Right cardiac atrium (tissue), 5 donors: ENCODE results near the gene KRT35. TPM values are rescaled to one million over a fixed set of nuclear protein-coding genes. Genes with fewer than 3 reads are reported as not detected.

Experiments
- ATAC-seq, 2 donors: fragments of 200-7000 bp; cut with Tn5 transposase; one replicate each; pipeline versions ENCODE4 v1.8.0 to v1.9.1; 2020; ENCODE audit warnings: moderate library complexity in 2 of 2, mild to moderate bottlenecking in 1 of 2
- DNase-seq, 3 donors: peaks; one replicate each; pipeline ENCODE4 v3.0.0-alpha.2; 2020
- H3K27ac ChIP-seq: one replicate; pipeline ENCODE4 v1.5.1; 2013; ENCODE audit warnings: mild to moderate bottlenecking, low read length, control low read depth, moderate library complexity
- H3K27me3 ChIP-seq: one replicate; pipeline ENCODE4 v1.6.1; 2013; ENCODE audit not compliant: control insufficient read depth, insufficient read depth
- H3K4me1 ChIP-seq: one replicate; pipeline ENCODE4 v1.6.1; 2013; ENCODE audit warnings: low read length; ENCODE audit not compliant: control insufficient read depth, insufficient read depth
- H3K4me3 ChIP-seq: one replicate; pipeline ENCODE4 v1.5.1; 2013; ENCODE audit warnings: low read length, control low read depth
- H3K9me3 ChIP-seq: one replicate; pipeline ENCODE4 v1.6.1; 2013; ENCODE audit warnings: low read length; ENCODE audit not compliant: control insufficient read depth
- WGBS: extraction: QIAGEN DNeasy Blood & Tissue Kit; methylation state at CpG from one replicate; pipeline ENCODE4 v1.1.7; 2013; 5-methylcytosine and 5-hydroxymethylcytosine counted together
- intact Hi-C, 4 donors: fragments of 100-400 bp; cut with DNase I; formaldehyde crosslinking; loops; one replicate each; pipeline versions ENCODE4 v1.11.0 to v1.14.0; 2022 to 2023
- polyA plus RNA-seq: library from polyadenylated mRNA; stranded (reverse); fragments of 200-250 nt; gene quantifications from one replicate; pipeline ENCODE4 v1.2.3, GENCODE V29; 2013
- total RNA-seq, 4 donors: library from RNA; stranded (reverse); fragmentation: NEBNext Ultra II Directional; extraction: Animal tissue kit (Norgen Biotek cat#: 25700); gene quantifications; one replicate each; pipeline ENCODE4 v1.2.1, GENCODE V29; 2021
- donor health status: healthy with polysubstance abuse.
- donor health status: DM: no; HTN: yes; CAD: no.
- donor health status: DM: no; HTN: no; CAD: no.
- donor health status: DM: no; HTN: yes; CAD: no; lungs with severe emphysema.
- donor health status: DM: yes; HTN: yes; CAD: no.

The KRT35 gene
- total and polyA plus RNA-seq, 5 donors: not detected

DNA sequence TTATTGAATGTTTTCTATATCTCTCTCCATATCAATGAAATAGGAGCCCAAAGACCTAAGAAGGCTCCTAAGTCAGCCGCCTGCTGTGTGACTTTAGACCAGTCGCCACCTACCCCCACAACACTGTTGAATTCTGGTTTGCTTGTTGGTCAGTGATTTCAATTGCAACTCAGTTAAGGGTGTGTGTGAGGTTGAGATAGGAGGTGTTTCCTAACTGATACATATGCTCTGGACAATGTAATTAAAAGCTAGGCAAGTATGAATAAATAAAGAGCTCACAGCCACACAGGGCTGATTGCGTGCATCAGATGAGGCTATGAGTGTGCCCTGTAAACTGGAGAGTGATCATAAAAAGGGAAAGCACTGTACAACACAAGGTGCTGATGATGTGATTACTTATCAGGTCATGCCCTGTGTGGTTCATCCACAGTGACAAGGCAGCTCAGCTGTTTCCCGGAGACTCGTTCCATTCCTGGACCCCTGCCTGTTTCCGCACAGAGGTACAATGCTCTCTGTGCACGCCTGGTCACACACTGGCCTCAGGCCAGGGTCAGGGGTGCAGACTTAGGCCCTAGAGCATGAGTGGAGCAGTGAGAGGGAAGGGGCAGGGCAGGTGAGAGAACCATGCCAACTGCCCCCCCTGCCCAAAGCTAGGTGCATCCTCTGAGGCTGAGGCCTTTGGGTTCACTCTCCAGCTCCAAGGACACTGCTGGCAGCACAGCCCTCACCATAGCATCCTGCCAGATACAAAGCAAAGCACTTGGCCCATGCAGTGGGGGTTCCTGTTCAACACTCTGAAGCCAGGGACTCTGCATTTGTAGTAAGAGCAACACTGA, 3.3 kb upstream of the KRT35 start:
- intact Hi-C loops: no loop called here
- Histone ChIP-seq H3K27ac (no peak overlapping the region), H3K4me3 (no peak overlapping the region)

DNA sequence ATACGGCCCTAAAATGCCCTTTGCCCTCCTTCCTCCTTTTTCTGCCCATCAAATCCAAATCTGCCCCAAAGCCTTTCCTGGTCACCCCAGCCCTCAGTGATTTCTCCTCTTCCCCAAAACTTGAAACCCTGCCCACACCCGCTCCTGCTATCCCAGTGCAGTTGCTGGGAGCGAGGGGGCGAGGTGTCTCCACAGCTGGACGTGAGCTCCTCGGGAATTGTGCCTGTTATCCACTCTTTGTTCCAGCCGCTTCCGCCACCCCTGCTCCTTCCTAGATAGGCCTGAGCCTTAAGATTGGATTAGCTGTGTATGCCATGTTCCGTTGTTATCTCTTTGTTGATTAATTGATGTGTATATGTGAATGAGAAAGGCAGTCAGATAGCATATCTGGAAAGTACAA, 2.6 kb upstream of the KRT35 start:
- Histone ChIP-seq H3K4me1 (no peaks in the 10 kb centered on the region), H3K27ac (no peak overlapping the region), H3K9me3 (no peaks in the 10 kb centered on the region), H3K27me3 (no peaks in the 10 kb centered on the region), H3K4me3 (no peak overlapping the region)
- ATAC-seq (no peak), DNase-seq (no peak)
- WGBS: 46% methylated on average over 9 of the region's 9 CpGs
- intact Hi-C loops: no loop called here

More for the DNA sequence above, 3.3 kb upstream of the KRT35 start:
- 56% methylated on average over 7 of the region's 7 CpGs for WGBS
- ATAC-seq (no peak), DNase-seq (no peak)
- Histone ChIP-seq H3K27me3 (no peaks in the 10 kb centered on the region), H3K4me1 (no peaks in the 10 kb centered on the region), H3K9me3 (no peaks in the 10 kb centered on the region)

DNA sequence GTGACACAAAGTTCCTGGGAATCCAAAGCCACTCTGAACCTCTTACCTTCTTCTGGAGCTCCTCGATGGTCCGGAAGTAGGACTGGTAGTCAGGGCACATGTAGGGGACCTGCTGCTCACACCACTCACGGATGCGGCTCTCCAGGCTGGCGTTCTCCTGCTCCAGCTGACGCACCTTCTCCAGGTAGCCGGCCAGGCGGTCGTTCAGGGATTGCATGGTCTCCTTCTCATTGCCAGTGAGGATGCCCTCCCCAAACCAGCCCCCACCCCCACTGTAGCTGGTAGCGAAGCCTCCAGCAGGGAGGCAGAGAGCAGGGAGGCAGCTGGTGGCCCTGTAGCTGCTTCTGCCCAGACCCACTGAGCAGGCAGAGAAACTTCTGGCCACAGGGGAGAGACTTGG, 370 bp downstream of the KRT35 start:
- H3K9me3 ChIP-seq: no peaks in the 10 kb centered on the region
- no peaks in the 10 kb centered on the region for H3K4me1 ChIP-seq
- H3K27ac ChIP-seq: no peak overlapping the region
- intact Hi-C loops: no loop called here
- no peaks in the 10 kb centered on the region for H3K27me3 ChIP-seq
- 95% methylated on average over 10 of the region's 10 CpGs for WGBS
- H3K4me3 ChIP-seq: no peak overlapping the region
- ATAC-seq (no peak), DNase-seq (no peak)

DNA sequence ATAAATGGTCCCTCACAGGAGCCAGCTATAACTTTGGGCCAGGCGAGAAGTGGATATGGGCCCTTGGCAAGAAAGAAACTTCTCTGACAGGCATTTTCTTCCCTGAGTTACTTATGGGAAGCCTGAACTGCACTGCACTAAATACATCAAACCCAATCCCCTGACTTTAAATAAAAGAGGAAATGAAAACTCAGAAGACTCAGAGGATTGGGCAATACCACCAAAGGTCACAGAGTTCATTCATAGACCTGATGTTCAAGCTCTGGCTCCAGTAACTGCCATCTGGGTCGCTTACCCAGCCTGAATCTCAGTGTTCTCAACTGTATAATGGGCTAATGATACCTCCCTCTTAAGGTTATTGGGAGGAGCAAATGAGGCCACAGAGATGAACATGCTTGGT, 815 bp downstream of the KRT35 start:
- ATAC-seq (no peak), DNase-seq (no peak)
- H3K9me3 ChIP-seq: no peaks in the 10 kb centered on the region
- WGBS: 59% methylated on average over 2 of the region's 2 CpGs
- H3K4me1 ChIP-seq: no peaks in the 10 kb centered on the region
- H3K4me3 ChIP-seq: no peak overlapping the region
- no peak overlapping the region for H3K27ac ChIP-seq
- H3K27me3 ChIP-seq: no peaks in the 10 kb centered on the region
- intact Hi-C loops: no loop called here

DNA sequence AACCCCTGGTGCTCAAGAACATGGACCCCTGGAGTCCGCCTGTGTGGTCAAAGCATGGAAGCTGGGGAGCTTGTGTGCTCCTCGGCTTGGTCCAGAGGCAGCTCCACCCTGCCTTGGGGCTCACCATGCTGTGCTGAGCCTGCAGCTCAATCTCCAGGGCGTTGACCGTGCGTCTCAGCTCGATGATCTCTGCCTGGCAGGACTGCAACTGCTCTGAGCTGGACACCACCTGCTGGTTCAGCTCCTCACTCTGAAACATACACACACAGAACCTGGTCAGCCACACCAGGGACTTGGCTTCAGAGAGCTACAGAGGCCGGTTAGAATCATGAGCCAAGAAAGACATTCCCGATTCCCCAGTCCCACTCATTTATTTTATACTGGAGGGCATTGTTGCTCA, 2.7 kb downstream of the KRT35 start:
- Histone ChIP-seq H3K4me1 (no peaks in the 10 kb centered on the region), H3K27me3 (no peaks in the 10 kb centered on the region), H3K9me3 (no peaks in the 10 kb centered on the region), H3K4me3 (no peak overlapping the region), H3K27ac (no peak overlapping the region)
- WGBS: 89% methylated on average over 8 of the region's 8 CpGs
- DNase-seq: no peak
- intact Hi-C loops: no loop called here
- ATAC-seq: no peak

DNA sequence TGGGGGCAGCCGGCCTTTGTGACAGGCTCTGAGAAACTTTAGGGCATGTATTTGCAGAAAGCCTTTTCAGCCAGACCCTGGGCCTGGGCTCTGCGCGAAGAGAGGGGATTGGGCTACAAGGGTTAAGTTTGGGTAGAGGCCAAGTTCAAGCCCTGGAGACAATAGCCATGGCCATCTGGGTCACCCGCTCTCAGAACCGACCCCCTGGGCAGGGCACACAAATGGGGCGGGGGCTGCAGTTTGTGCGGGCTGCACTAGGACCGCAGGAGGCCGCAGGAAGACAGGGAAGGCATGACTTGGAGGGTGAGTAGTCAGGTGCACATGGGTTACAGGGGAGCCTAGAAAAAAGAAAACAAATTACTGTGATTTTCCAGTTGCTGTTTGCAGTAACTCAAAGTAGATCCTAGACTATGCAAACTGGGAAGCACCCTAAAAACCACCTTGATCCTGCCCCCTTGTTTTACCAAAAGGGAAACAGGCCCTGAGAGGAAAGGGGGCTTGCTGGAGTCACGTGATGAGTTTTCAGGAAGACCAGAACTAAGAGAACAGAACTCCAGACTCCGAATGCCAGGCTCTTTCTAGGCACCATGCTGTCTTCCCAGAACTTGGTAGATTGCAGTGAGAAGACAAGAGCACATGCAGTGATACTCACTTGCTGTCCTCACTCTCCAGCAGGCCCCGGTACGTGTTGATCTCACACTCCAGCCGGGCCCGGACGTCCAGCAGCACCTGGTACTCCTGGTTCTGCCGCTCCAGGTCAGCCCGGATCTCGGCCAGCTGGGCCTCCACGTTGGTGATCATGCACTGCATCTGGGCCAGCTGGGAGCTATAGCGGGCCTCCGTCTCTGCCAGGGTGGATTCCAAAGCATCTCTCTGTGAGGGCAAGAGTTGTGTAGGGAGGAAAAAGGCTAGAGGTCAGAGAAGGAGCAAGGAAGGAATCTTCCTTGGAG, 3.8 kb downstream of the KRT35 start:
- intact Hi-C loops: no loop called here
- WGBS: 85% methylated on average over 22 of the region's 22 CpGs
- H3K27ac ChIP-seq: no peak overlapping the region
- H3K27me3 ChIP-seq: no peaks in the 10 kb centered on the region
- H3K9me3 ChIP-seq: peaks cover 1% of the 10 kb centered on the region
- no peak overlapping the region for H3K4me3 ChIP-seq
- ATAC-seq (no peak), DNase-seq (no peak)
- no peaks in the 10 kb centered on the region for H3K4me1 ChIP-seq

DNA sequence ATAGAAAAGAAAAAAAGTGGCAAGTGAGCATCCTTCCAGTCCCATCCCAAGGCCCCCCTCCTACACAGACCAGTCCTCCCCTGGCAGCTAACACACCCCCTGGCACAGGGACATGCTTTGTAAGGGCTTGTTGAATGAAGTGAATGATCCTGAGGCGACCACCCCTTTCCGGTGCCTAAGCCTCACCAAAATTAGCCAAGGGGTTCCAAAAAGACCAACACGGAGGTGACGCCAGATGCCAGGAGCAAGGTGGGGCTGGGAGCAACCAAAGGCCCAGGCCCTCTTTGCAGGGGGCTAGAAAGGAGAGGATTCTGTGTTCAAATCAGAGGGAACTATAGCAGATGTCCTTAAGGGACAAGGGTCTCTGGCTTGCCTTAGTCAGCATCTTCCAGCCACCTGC, 5.5 kb downstream of the KRT35 start:
- H3K27ac ChIP-seq: no peak overlapping the region
- no peak overlapping the region for H3K4me3 ChIP-seq
- no peak for ATAC-seq
- H3K9me3 ChIP-seq: peaks cover 1% of the 10 kb centered on the region
- intact Hi-C loops: no loop called here
- DNase-seq: no peak
- H3K4me1 ChIP-seq: no peaks in the 10 kb centered on the region
- 92% methylated on average over 4 of the region's 4 CpGs for WGBS
- H3K27me3 ChIP-seq: no peaks in the 10 kb centered on the region

DNA sequence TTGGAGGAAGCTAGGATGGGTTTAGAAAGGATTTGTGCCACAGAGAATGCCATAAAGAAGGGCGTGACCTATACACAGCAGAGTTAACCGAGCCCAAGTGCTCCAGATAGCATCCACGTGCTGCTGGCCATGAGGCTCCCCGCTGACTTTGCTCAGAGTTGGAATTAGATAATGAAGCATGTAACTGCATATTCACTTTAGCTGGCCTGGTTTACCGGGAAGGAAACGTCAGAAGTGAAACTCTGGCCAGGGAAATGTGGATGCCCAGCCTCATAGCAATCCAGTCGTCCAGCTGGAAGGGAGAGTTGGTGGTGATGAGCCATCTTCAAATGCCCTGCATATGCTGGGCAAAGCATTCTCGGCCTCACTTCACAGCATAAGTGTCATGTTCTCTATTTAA, 6.1 kb downstream of the KRT35 start:
- Histone ChIP-seq H3K27ac (no peak overlapping the region), H3K27me3 (no peaks in the 10 kb centered on the region), H3K4me1 (no peaks in the 10 kb centered on the region), H3K9me3 (peaks cover 1% of the 10 kb centered on the region), H3K4me3 (no peak overlapping the region)
- DNase-seq: no peak
- WGBS: 46% methylated on average over 8 of the region's 8 CpGs
- ATAC-seq: no peak
- intact Hi-C loops: no loop called here

DNA sequence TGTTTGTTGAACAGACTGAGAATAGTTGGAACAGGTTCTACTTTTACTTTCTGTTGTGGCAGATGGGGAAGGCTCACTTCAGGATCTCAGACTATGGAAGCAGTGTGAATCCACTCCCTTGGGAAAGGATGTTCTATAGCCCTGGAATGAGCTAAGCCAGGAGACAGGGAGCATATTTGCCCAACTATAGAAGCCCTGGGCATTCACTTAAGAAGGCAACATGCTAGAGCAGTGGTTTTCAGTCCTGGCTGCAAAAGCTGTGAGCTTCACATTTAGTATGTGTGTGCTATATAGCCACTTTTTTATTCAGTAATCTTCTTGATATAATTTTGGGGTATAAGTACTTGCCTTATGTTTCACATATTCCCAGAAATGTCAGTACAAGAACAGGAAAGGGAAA, 12.6 kb downstream of the KRT35 start:
- H3K9me3 ChIP-seq: peaks cover 1% of the 10 kb centered on the region
- no peak for ATAC-seq
- H3K27me3 ChIP-seq: no peaks in the 10 kb centered on the region
- no peak for DNase-seq
- no peak overlapping the region for H3K4me3 ChIP-seq
- H3K4me1 ChIP-seq: no peaks in the 10 kb centered on the region
- intact Hi-C loops: no loop called here
- H3K27ac ChIP-seq: no peak overlapping the region

DNA sequence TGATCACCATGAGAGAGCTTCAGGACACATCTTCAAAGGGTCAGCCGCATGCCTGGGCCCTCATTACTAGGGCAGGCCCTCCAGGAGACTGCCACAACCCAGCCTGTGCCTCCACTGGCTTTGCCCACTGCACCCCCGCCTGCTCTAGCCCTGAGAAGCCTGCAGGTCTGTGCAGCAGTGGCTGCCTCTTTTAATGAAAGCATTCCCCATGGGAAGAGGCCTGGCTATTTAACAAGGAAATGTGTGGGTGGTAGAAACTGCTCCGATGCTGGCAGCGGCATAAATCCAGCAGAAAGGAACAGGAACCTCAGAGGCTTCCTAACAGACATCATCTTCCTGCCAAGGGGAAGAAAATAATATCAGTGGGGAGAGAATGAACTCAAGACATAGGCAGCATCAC, 13.4 kb downstream of the KRT35 start:
- intact Hi-C loops: no loop called here
- no peaks in the 10 kb centered on the region for H3K4me1 ChIP-seq
- no peak overlapping the region for H3K4me3 ChIP-seq
- DNase-seq: no peak
- no peak overlapping the region for H3K27ac ChIP-seq
- H3K27me3 ChIP-seq: no peaks in the 10 kb centered on the region
- H3K9me3 ChIP-seq: no peaks in the 10 kb centered on the region
- no peak for ATAC-seq
- WGBS: 53% methylated on average over 4 of the region's 4 CpGs

DNA sequence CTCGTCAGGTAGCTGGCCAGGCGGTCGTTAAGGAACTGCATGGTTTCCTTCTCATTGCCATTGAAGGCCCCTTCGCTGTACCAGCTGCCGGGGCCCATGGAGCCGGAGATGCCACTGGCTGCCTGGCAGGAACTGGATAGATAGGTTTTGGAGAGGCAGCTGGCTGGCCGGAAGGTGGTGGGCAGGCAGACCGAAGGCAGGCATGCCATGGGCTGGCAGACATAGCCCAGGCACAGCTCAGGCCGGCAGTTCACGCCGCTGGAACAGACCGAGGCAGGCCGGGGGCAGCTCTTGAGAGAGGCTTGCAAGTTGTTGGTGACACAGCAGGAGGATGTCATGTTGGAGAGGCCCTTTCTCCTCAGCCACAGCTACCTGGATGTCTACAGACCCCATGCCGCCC, 14.0 kb downstream of the KRT35 start, which contains the start of gene KRT32:
Gene KRT32, minus strand, starts transcription at position 399 of the 400 bp plus-strand sequence. Its CDS starts 61 bp downstream, at position 338.
- H3K27me3 ChIP-seq: no peaks in the 10 kb centered on the region
- DNase-seq (no peak), ATAC-seq (no peak)
- no peaks in the 10 kb centered on the region for H3K4me1 ChIP-seq
- intact Hi-C loops: no loop called here
- no peak within 1 kb of the TSS for H3K27ac ChIP-seq
- H3K9me3 ChIP-seq: no peaks in the 10 kb centered on the region
- 92% methylated on average over 14 of the region's 14 CpGs for WGBS
- no peak within 1 kb of the TSS for H3K4me3 ChIP-seq
